ENCODE results near the gene FASTKD2. TPM values are rescaled to one million over a fixed set of nuclear protein-coding genes. Genes with fewer than 3 reads are reported as not detected.

Gene FASTKD2
- total and polyA plus RNA-seq, 2 of the 8 experiments (the other 6 are each of a cell fraction or from before 2014, with no cell fraction given): 35.7 to 38.5 TPM

GRCh38 chr2:206780671-206781070 lies 15.3 kb downstream of the FASTKD2 start (continued):
- TF ChIP-seq, protein P1, sequence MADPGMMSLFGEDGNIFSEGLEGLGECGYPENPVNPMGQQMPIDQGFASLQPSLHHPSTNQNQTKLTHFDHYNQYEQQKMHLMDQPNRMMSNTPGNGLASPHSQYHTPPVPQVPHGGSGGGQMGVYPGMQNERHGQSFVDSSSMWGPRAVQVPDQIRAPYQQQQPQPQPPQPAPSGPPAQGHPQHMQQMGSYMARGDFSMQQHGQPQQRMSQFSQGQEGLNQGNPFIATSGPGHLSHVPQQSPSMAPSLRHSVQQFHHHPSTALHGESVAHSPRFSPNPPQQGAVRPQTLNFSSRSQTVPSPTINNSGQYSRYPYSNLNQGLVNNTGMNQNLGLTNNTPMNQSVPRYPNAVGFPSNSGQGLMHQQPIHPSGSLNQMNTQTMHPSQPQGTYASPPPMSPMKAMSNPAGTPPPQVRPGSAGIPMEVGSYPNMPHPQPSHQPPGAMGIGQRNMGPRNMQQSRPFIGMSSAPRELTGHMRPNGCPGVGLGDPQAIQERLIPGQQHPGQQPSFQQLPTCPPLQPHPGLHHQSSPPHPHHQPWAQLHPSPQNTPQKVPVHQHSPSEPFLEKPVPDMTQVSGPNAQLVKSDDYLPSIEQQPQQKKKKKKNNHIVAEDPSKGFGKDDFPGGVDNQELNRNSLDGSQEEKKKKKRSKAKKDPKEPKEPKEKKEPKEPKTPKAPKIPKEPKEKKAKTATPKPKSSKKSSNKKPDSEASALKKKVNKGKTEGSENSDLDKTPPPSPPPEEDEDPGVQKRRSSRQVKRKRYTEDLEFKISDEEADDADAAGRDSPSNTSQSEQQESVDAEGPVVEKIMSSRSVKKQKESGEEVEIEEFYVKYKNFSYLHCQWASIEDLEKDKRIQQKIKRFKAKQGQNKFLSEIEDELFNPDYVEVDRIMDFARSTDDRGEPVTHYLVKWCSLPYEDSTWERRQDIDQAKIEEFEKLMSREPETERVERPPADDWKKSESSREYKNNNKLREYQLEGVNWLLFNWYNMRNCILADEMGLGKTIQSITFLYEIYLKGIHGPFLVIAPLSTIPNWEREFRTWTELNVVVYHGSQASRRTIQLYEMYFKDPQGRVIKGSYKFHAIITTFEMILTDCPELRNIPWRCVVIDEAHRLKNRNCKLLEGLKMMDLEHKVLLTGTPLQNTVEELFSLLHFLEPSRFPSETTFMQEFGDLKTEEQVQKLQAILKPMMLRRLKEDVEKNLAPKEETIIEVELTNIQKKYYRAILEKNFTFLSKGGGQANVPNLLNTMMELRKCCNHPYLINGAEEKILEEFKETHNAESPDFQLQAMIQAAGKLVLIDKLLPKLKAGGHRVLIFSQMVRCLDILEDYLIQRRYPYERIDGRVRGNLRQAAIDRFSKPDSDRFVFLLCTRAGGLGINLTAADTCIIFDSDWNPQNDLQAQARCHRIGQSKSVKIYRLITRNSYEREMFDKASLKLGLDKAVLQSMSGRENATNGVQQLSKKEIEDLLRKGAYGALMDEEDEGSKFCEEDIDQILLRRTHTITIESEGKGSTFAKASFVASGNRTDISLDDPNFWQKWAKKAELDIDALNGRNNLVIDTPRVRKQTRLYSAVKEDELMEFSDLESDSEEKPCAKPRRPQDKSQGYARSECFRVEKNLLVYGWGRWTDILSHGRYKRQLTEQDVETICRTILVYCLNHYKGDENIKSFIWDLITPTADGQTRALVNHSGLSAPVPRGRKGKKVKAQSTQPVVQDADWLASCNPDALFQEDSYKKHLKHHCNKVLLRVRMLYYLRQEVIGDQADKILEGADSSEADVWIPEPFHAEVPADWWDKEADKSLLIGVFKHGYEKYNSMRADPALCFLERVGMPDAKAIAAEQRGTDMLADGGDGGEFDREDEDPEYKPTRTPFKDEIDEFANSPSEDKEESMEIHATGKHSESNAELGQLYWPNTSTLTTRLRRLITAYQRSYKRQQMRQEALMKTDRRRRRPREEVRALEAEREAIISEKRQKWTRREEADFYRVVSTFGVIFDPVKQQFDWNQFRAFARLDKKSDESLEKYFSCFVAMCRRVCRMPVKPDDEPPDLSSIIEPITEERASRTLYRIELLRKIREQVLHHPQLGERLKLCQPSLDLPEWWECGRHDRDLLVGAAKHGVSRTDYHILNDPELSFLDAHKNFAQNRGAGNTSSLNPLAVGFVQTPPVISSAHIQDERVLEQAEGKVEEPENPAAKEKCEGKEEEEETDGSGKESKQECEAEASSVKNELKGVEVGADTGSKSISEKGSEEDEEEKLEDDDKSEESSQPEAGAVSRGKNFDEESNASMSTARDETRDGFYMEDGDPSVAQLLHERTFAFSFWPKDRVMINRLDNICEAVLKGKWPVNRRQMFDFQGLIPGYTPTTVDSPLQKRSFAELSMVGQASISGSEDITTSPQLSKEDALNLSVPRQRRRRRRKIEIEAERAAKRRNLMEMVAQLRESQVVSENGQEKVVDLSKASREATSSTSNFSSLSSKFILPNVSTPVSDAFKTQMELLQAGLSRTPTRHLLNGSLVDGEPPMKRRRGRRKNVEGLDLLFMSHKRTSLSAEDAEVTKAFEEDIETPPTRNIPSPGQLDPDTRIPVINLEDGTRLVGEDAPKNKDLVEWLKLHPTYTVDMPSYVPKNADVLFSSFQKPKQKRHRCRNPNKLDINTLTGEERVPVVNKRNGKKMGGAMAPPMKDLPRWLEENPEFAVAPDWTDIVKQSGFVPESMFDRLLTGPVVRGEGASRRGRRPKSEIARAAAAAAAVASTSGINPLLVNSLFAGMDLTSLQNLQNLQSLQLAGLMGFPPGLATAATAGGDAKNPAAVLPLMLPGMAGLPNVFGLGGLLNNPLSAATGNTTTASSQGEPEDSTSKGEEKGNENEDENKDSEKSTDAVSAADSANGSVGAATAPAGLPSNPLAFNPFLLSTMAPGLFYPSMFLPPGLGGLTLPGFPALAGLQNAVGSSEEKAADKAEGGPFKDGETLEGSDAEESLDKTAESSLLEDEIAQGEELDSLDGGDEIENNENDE (IDR thresholded peaks at IDR 0.05; ENCODE audit: insufficient replicate concordance, low read length): no peak
- no peak for TF ChIP-seq EZH2 (IDR thresholded peaks at IDR 0.05; ENCODE audit: low read depth, low read length, severe bottlenecking)
- TF ChIP-seq EGR1 (IDR thresholded peaks at IDR 0.05; ENCODE audit: borderline replicate concordance, low read depth, low read length): no peak
- no peak for TF ChIP-seq SAP30 (IDR thresholded peaks at IDR 0.05; ENCODE audit: insufficient read depth, insufficient replicate concordance, low read length)
- no peak for TF ChIP-seq JUND (IDR thresholded peaks at IDR 0.05; ENCODE audit: low read length)
- TF ChIP-seq MAFK (IDR thresholded peaks at IDR 0.05; ENCODE audit: low read depth, low read length): no peak
- TF ChIP-seq NRF1 (IDR thresholded peaks at IDR 0.05; ENCODE audit: low read depth, low read length): no peak
- TF ChIP-seq POU5F1 (IDR thresholded peaks at IDR 0.05; ENCODE audit: low read depth, low read length): no peak

Data from H1 (cell line).